Sigmoid colon (tissue), 3 donors: ENCODE results near the gene BNIP5.

Experiments used
- POLR2A ChIP-seq, 2 donors: fragments of 450-650 bp; IDR thresholded peaks; one replicate each; pipeline ENCODE4 v1.6.1; 2016; ENCODE audit warnings: antibody characterized with exemption in 2 of 2, mild to moderate bottlenecking in 2 of 2, moderate library complexity in 2 of 2
- TF ChIP-seq, protein P1 (sequence below), 4 experiments: fragments of 450-650 bp in 3 of 4; fragments of 200-600 bp in 1 of 4; IDR thresholded peaks; one replicate each; pipeline ENCODE4 v1.5.1; 2016 to 2019; ENCODE audit warnings: antibody characterized with exemption in 4 of 4, mild to moderate bottlenecking in 3 of 4, moderate library complexity in 2 of 4

DNA sequence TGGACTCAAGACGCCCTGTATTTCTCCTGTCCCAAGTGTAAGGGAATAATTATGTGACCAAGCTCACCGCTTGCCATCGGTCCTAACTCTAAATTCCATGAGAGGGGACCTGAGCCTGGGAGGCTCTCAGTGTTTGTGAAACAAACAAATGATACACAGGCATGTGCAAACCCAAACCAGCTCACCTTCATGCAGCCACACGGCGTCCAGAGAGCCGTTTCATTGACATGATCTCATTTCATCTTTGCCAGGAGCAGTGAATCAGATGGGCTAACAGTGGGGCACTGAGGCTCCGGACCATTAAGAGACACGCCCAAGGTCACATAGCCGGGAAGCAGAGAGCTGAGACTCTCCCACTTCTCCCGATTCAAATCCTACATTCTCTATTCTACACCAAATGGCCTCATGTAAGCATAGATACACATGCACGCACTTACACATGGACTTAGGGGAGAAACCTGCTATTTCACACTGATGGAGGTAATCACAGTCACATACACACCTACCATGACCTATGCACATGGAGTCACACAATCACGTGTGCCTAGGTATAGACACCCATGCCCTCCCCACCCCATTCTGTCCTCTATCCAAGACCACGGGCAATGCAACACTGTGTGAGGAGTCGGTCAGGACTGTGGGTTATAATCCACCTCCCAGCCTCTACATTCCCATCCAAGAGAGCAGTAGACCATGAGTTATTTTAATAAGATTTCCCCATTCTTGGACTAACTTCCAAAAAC lies 1.1 kb downstream of the BNIP5 start:
- TF ChIP-seq, protein P1, sequence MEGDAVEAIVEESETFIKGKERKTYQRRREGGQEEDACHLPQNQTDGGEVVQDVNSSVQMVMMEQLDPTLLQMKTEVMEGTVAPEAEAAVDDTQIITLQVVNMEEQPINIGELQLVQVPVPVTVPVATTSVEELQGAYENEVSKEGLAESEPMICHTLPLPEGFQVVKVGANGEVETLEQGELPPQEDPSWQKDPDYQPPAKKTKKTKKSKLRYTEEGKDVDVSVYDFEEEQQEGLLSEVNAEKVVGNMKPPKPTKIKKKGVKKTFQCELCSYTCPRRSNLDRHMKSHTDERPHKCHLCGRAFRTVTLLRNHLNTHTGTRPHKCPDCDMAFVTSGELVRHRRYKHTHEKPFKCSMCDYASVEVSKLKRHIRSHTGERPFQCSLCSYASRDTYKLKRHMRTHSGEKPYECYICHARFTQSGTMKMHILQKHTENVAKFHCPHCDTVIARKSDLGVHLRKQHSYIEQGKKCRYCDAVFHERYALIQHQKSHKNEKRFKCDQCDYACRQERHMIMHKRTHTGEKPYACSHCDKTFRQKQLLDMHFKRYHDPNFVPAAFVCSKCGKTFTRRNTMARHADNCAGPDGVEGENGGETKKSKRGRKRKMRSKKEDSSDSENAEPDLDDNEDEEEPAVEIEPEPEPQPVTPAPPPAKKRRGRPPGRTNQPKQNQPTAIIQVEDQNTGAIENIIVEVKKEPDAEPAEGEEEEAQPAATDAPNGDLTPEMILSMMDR (IDR thresholded peaks at IDR 0.05): no peak
- no peak for TF ChIP-seq POLR2A (IDR thresholded peaks at IDR 0.05)
